GM18858 (cell line): ENCODE results near the gene ACP5.
A peak's percentile ranks its signal among the peaks of the same experiment; 100 is the strongest.
"Not testable (repeated sequence)": the region's sequence is repeated elsewhere in the genome, so short reads cannot be mapped to it uniquely, and the experiment has no call there.

Experiments
- ATAC-seq: cut with Tn5 transposase; IDR thresholded peaks from one replicate; pipeline ENCODE4 v1.9.1; 2021; ENCODE audit not compliant: unreplicated experiment

ACP5 gene

DNA sequence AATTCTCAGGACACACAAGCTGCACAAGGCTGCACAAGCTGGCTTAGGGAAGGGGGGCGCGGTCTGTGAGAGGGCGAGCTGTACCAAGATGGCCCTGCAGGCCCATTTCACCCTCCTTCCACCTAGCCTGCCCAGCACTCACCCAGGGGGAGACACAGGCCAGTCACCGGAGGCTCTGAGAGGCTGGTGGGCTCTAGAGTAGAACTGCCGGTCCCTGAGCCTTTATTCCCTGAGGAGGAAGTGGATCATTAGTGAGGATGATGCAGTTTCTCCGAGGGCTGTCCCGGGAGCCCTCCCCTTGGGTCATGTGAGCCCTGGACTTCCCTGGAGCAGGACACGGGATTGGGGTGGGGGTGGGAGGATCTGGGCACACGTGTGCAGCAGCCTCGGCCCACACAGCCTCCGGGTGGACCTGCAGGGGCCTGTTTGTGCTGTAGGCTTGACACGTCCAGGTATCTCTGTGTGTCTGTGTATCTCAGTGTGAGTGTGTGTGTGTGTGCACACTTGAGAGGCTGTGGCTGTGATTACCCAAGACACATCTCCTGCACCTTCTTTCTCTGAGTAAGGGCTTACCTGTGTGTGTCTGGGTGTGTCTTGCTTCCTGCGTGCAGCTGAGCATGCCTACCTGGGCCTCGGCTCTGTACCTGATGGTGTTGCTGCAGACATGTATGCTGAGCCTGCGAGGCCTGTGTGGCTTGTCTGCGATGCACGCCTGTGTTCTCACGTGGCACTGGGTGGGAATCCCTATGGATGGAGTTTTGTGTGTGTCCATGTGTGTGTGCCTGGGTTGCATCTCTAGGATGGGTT is at the start of gene ACP5:
ACP5 (minus strand) TSS at position 195 of the 807 bp plus-strand sequence. CDS start 328 bp downstream, outside the sequence.
- ATAC-seq: no peak

DNA sequence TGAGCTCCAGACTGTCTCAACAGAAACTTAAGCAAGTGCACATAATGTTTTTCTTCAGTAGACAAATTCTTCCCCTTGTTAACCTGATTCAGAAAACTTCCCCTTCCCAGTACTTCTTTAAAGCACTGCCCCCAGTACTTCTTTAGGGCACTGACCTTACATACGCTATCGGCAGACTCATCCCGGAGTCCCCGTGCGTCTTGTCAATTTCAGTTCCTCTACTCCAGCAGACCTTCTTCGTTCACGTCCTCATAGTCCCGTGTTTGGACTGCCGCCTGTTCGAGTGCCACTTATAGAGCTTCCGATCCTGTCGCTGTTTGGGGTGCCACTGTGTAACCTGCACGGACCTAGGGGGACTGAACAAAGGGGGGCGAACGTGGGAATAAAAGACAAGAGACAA is 48.8 kb upstream of the ACP5 start:
- ATAC-seq: no peak

DNA sequence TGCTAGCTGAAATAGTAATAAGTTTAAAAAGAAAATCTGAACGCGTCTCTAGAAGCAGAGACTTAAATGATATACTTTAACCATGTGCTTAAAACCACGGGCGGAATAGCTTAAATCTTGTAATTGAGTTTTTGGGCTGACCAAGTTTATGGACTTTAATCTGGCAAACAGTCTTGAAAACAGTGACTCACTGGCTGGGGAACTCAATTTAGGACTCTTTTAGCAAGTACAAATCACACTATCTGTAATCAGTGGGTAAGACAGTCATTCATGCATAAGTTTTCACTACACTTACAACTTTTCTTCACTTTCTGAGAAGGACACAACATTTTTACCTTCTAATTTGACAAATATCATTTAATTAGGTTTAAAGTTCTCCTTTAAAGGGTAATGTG is 46.6 kb upstream of the ACP5 start:
- no peak for ATAC-seq

DNA sequence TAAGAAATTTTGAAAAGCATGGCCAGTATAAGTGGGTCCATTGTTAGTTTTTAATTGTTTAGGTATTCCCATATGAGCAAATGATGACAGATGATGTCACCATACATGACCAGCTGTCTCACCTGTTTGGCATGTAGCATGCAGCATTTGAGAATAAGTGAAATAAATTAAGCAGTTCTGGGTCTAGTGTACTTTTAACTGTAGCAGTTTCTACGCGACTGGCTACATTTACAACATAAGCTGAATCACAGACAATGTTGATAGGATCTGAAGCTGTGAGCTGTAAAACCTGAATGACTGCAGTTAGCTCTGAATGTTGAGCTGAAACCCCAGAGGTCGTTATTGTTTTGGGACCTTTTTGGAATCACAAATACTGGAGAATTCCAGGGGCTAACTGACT is 45.0 kb upstream of the ACP5 start:
- ATAC-seq: not testable (repeated sequence)

- ATAC-seq: no peak
Measured at GRCh38 chr19:11620553-11620952, 43.1 kb upstream of the ACP5 start.

DNA sequence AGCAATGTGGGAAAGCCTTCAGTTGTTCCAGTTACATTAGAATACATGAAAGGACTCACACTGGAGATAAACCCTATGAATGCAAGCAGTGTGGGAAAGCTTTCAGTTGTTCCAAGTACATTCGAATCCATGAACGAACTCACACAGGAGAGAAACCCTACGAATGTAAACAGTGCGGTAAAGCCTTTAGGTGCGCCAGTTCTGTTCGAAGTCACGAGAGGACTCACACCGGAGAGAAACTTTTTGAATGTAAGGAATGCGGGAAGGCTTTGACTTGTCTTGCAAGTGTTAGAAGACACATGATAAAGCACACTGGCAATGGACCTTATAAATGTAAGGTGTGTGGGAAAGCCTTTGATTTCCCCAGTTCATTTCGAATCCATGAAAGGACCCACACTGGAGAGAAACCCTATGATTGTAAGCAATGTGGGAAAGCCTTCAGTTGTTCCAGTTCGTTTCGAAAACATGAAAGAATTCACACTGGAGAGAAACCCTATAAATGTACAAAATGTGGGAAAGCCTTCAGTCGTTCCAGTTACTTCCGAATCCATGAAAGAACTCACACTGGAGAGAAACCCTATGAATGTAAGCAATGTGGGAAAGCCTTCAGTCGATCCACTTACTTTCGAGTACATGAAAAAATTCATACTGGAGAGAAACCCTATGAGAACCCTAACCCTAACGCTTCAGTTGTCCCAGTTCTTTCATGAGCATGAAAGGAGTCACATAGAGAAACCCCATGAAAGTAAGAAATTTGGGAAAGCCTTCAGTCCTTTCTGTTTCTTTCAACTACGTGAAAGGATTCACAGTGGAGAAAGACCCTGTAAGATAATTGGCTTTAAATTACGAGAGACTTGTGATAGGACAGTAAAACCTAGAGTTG is 40.0 kb upstream of the ACP5 start:
- no peak for ATAC-seq

- ATAC-seq: no peak
Measured at GRCh38 chr19:11612816-11613511, 35.5 kb upstream of the ACP5 start.

- no peak for ATAC-seq
Measured at GRCh38 chr19:11611730-11612129, 34.3 kb upstream of the ACP5 start.

GRCh38 chr19:11606484-11606883 is 29.0 kb upstream of the ACP5 start:
- no peak for ATAC-seq

DNA sequence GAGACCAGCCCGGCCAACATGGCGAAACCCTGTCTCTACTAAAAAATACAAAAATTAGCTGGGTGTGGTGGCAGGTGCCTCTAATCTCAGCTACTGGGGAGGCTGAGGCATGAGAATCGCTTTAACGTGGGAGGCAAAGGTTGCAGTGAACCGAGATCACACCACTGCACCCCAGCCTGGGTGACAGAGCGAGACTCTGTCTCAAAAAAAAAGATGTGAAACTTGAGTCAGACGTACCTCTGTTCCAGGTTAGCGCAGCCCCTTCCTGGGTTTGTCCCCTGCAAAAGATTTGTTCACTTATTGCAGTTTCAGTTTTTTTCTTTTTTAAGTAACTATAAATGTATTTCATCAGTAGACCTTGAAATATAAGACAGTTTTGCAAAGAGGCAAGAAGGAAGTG is 22.3 kb upstream of the ACP5 start:
- ATAC-seq: not testable (repeated sequence)

DNA sequence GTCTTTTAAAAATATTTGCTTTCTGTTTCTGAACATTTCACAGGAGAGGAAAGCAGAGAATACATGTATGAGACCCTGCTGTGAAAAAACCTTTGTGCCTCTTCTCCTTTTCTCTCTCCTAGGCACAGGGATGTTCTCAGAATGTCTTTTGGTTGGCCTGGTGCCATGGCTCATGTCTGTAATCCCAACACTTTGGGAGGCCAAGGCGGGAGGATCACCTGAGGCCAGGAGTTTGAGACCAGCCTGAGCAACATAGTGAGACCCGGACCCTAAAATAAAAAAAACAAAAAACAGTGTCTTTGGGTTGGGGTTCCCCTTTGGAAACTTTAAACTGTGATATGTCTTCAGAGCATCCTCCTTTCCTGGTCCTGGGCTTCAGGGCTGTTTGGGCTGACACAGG is 21.3 kb upstream of the ACP5 start:
- no peak for ATAC-seq

- no peak for ATAC-seq
Measured at GRCh38 chr19:11598103-11598483, 20.6 kb upstream of the ACP5 start.

GRCh38 chr19:11597202-11598102 is 20.0 kb upstream of the ACP5 start, which contains the start of gene ZNF627:
Gene ZNF627 (plus strand): TSS chr19:11597483. CDS start chr19:11597628, 145 bp downstream.
- peak; percentile 80 for ATAC-seq

DNA sequence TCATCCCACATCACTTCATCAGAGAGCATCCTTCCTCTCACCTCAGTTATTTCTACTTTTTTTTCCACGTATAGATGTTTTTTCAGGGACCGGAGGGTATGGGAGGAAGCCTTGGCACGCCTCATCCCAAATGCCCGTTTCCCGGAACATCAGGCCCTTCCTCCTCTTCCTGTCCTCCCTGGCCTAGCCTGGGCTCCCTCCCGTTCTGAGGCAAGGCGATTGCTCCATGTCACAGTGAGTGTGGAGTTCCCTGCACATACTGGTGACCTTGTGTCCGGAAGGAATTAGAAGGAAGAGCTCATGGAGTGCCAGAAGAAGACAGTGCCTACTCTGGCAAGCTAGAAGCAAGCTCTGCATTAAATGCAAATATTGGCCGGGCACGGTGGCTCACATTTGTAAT is 18.7 kb upstream of the ACP5 start:
- no peak for ATAC-seq

GRCh38 chr19:11594084-11594483 is 16.6 kb upstream of the ACP5 start:
- no peak for ATAC-seq

- no peak for ATAC-seq
Measured at GRCh38 chr19:11587975-11588631, 10.7 kb upstream of the ACP5 start.

DNA sequence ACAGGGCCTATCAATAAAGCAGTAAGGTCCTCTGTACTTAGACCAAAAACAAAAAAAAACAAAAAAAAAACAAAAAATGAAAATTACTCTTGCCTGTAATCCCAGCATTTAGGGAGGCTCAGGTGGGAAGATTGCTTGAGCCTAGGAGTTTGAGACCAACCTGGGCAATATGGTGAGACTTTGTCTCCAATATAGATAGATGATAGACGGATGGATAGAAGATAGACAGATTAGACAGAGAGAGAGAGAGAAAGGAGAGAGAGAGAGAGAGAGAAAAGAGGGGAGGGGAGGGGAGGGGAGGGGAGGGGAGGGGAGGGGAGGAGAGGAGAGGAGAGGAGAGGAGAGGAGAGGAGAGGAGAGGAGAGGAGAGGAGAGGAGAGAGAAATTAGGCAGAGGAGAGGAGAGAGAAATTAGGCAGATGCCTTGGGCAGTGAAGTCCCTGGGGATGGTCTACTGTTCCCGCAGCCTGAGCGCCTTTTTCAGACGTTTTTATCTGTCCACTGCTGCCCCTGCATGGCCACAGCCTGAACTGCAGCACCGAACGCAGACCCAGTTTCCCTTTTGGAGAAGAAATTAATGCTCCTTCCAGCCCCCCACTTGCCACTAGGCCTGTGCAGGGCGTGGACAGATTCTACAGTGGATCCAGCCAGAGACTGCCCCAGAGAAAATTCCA is 10.0 kb upstream of the ACP5 start:
- no peak for ATAC-seq

GRCh38 chr19:11586331-11586730 is 8.9 kb upstream of the ACP5 start:
- ATAC-seq: no peak

DNA sequence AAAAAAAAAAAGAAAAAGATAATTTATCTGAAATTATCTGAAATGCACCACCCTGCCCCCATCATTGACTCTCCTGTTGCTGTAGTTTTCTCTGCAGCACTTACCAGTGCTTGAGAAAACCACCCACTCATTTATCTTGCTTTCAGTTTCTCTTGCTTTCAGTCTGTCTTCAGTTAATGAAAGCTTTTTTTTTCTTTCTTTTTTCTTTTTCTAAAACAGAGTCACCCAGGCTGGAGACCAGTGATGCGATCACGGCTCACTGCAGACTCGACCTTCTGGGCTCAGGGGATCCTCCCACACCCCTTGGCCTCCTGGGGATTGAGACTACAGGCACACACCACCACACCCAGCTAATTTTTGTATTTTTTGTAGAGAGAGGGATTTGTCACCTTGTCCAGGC is 4.3 kb upstream of the ACP5 start:
- peak; percentile 83 for ATAC-seq
